T47D (cell line): ENCODE data around the gene CDRT15L2.
"Not testable (repeated sequence)": the region's sequence is repeated elsewhere in the genome, so short reads cannot be mapped to it uniquely, and the experiment has no call there.

Source experiments
- DNase-seq, 2 experiments: peaks; one replicate each; pipeline versions ENCODE4 v3.0.0 to v3.0.0-alpha.2; 2011 to 2012; ENCODE audit warnings: low read depth in 1 of 2, low spot score in 1 of 2
- in situ Hi-C: cut with HindIII; loops from 2 replicates; pipeline ENCODE4 v1.10.0; 2016; ENCODE audit warnings: low sequenced_read_pairs, low pct_unique_long_range_greater_than_20kb

Gene CDRT15L2

GRCh38 chr17:20579424-20579823 lies at the start of gene CDRT15L2:
TSS of gene CDRT15L2 (plus strand) at chr17:20579724. CDS start at chr17:20579744, 20 bp downstream.
- DNase-seq, in situ Hi-C loops: not testable (repeated sequence)

DNA sequence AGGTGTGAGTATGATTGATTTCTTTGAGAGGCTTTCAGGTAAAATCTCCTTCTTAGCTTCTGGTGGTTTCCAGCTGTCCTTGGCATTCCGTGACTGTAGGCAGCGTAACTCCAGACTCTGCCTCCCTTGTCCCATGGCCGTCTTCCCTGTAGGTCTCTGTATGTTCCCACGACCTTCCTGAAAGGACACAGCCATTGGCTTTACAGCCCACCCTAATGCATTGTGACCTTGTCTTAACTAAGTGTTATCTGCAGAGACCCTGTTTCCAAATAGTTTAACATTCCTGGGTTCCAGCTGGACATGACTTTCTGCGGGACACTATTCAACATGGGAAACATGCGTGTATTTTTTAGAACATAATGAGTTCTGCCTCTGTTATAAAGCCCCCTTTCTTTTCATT lies 49.4 kb upstream of the CDRT15L2 start:
- in situ Hi-C loops, DNase-seq: not testable (repeated sequence)

GRCh38 chr17:20532544-20533090 lies 46.9 kb upstream of the CDRT15L2 start:
- peak in 1 of 2 experiments; percentile 67 for DNase-seq
- in situ Hi-C loops, result not testable (repeated sequence)

DNA sequence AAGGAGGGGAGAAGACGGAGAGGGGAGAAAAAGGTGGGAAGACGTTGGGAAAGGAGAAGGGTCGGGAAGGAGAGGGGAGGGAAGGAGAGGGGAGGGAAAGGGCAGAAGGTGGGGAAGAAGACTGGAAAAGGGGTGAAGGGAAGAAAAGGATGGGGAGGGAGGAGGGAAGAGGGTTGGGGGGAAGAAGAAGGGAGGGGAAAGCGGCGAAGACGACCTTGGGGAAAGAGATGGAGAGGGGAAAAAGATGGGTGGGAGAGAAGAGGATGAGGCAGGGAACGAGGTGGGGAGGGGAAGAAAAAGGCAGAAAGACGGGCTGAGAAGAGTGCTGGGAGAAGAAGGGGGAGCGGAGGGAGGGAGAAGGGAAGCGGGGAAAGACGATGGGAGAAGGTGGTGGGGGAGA lies 46.3 kb upstream of the CDRT15L2 start:
- DNase-seq, in situ Hi-C loops: not testable (repeated sequence)

DNA sequence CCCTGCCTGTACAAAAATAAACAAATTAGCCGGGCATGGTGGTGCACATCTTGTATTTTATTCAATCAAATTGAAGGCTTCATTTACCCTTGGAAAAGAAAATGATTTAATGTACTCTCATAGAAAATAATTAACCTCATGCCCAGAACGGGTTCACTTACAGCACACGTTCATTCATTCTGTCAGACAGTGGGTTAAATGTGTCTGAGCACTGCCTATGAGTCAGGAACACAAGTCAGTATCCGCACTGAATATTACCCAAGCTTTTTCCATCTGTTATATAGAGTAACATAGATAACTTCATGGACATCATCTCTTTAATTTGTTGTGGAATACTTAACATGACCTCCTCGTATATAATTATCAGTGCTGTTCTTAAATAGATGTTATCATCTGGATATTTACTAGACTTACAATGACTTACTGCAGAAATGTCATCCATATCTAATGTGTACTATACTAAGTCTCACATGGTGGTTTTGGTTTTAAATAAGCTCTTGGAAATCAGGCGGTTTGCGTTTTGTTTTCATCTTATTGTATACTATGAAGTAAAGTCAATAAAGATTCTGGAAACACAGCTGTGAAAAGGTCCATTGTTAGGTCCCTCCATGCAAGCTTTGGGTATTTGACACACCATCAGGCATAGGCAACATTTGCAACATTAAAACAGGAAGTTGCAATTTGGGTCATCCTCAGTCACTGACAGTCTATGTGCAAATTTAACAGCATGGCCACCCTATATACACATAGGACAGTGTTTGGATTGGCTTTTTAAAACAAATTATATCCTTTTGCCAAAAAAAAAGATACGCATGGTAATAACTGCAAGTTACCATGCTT lies 44.6 kb upstream of the CDRT15L2 start:
- in situ Hi-C loops, DNase-seq: not testable (repeated sequence)

- in situ Hi-C loops, DNase-seq: not testable (repeated sequence)
Measured at GRCh38 chr17:20540414-20540813, 39.1 kb upstream of the CDRT15L2 start.

GRCh38 chr17:20540865-20541264 lies 38.7 kb upstream of the CDRT15L2 start:
- peak in 1 of 2 experiments; percentile 96 for DNase-seq
- in situ Hi-C loops, result not testable (repeated sequence)

GRCh38 chr17:20541853-20542546 lies 37.5 kb upstream of the CDRT15L2 start:
- in situ Hi-C loops, result not testable (repeated sequence)
- DNase-seq, result peak; percentile 28 to 72

DNA sequence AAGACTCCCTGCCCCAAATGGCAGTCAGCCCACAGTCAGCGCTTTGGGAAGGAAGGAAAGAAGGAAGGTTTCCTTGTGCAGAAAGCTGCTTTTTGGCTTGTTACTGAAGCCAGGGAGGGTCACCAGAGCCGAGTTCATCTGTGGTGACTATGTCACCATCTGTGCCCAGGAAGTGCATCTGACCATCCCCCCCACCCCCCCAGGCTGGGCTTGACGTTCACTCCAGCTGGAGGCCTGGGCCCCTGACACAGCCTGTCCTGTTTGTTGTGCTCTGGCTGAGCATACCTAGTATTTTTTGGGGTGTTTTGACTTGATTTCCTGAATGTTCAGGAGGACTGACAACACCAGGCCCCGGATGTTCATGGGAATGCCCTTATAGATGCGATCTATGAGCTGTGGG lies 31.6 kb upstream of the CDRT15L2 start:
- in situ Hi-C loops, DNase-seq: not testable (repeated sequence)

DNA sequence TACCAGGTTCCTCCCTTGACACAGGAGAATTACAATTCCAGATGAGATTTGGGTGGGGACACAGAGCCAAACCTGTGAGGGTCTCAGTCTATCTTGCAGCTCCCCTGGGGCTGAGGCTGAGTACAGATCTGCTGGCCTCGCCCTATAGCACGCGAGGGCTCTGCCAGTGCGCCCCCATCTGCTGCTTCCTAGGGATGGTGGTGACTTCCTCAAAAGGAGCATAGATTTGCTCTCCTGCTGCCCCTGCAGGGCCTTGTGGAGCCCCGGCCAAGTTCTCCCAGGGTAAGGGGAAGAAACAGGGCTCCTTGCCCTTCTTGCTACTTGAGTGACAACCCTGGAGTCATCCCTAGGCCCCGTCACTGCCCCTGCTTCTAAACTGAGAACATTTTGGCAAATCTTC lies 26.6 kb upstream of the CDRT15L2 start:
- in situ Hi-C loops, DNase-seq: not testable (repeated sequence)

DNA sequence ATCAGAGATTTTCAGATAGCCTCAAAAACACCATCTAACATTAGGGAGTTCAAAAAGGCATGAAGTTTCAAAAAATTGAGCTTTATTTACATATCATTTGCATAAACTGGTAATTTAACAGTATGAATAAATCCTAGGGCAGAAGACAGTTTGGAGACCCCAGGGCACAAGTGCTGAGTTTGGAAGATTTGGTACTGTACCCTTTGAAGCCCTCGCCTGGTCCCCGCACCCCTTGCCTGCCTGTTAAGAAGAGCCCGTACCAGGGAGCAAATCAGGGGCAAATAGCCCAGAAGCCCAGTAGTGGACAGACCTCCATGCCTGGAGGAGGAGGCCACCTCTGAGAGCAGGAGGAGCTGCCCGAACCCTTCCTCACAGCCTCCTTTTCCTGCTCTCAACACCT lies 24.8 kb upstream of the CDRT15L2 start:
- in situ Hi-C loops, DNase-seq: not testable (repeated sequence)

- DNase-seq, in situ Hi-C loops: not testable (repeated sequence)
Measured at GRCh38 chr17:20555135-20556010, 24.2 kb upstream of the CDRT15L2 start.

- DNase-seq, in situ Hi-C loops: not testable (repeated sequence)
Measured at GRCh38 chr17:20558096-20558495, 21.4 kb upstream of the CDRT15L2 start.

- in situ Hi-C loops, DNase-seq: not testable (repeated sequence)
Measured at GRCh38 chr17:20559018-20559417, 20.5 kb upstream of the CDRT15L2 start.
